Measurements from ENCODE around the gene ASCL2. TPM values are rescaled to one million over a fixed set of nuclear protein-coding genes. Genes with fewer than 3 reads are reported as not detected.

Gene ASCL2
- total and polyA plus RNA-seq, 4 donors: 0.20 to 0.90 (median 0.45) TPM

GRCh38 chr11:2309251-2310072 lies 39.1 kb upstream of the ASCL2 start:
- H3K36me3 ChIP-seq (ENCODE audit: control insufficient read depth, insufficient read depth, low read length): peaks cover 5% of the 10 kb centered on the region
- DNase-seq (ENCODE audit: low read depth in 4 of 6, low spot score in 6 of 6): no peak
- H3K4me3 ChIP-seq (ENCODE audit: low read depth, low read length): no peak overlapping the region
- no peaks in the 10 kb centered on the region for H3K27me3 ChIP-seq (ENCODE audit: control insufficient read depth, insufficient read depth, low read length)
- no peak overlapping the region for H3K27ac ChIP-seq (ENCODE audit: low read depth, low read length)
- peaks cover 73% of the 10 kb centered on the region for H3K4me1 ChIP-seq (ENCODE audit: control insufficient read depth, insufficient read depth, low read length)
- H3K9me3 ChIP-seq (ENCODE audit: control insufficient read depth, insufficient read depth, low read length): no peaks in the 10 kb centered on the region
- 78% methylated on average over 12 of the region's 19 CpGs for WGBS (ENCODE audit: insufficient coverage)

DNA sequence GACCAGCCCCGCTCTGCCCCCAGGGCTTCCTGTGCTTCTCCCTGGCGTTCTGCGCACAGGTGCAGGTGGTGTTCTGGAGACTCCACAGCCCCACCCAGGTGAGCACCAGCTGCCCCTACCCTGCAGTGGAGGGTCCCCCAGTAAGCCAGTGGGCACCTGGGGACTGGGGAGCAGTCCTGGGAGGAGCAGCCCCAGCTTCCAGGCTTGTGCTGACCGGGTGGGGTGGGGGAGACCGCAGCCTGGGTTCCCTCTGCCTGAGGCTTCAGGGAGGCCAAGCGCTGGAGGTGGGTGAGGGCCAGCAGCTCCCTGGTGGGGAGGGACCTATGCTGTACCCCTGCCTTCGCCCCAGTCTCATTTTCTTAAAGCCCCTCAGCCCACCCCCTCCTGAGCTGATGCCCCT lies 38.3 kb upstream of the ASCL2 start:
- Histone ChIP-seq H3K4me1 (ENCODE audit: control insufficient read depth, insufficient read depth, low read length) (peaks cover 72% of the 10 kb centered on the region), H3K36me3 (ENCODE audit: control insufficient read depth, insufficient read depth, low read length) (peaks cover 5% of the 10 kb centered on the region)
- WGBS (ENCODE audit: insufficient coverage): 88% methylated on average over 4 of the region's 7 CpGs

DNA sequence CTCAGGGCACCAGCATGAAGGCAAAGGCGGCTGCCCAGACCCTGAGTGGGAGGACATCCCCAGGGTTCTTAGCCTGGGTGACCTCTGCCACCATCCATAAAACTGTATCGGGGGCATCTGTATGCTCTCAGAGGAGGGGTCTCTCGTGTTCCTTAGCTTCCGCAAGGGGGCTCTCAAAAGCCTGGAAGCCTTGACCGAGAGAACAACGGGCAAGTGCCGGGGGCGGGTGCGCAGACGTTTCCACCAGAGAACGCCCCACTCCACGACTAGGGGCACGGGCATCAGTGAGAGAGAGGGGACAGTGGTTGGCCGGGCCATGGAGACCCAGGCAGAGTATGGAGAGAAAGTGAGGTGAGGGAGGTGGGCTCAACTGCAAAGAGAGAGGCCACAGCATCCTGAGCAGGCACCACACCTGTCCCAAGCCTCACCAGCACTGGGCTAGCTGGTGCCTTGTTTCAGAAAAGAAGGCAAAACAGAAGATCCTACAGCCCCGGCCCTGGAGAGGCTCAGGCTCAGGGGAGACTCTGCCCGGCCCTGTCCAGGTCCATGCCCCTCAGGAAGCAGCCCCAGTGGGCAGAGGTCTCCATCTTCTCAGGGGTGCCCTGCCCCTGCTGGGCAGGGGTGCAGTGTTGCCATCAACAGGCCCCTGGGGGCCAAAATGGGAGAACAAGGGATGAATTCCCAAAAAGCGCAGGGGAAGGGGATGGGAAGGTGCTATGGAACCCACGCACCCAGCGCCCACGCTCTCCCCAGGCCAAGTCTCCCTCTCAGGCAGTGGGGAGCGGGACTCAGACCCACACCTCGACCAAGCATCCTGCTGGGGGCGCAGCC lies 37.3 kb upstream of the ASCL2 start:
- Histone ChIP-seq H3K9me3 (ENCODE audit: control insufficient read depth, insufficient read depth, low read length) (no peaks in the 10 kb centered on the region), H3K4me3 (ENCODE audit: low read depth, low read length) (no peak overlapping the region), H3K27ac (ENCODE audit: low read depth, low read length) (peak overlapping the region; percentile 79), H3K4me1 (ENCODE audit: control insufficient read depth, insufficient read depth, low read length) (peaks cover 72% of the 10 kb centered on the region), H3K27me3 (ENCODE audit: control insufficient read depth, insufficient read depth, low read length) (no peaks in the 10 kb centered on the region), H3K36me3 (ENCODE audit: control insufficient read depth, insufficient read depth, low read length) (peaks cover 5% of the 10 kb centered on the region)
- 91% methylated on average over 21 of the region's 23 CpGs for WGBS (ENCODE audit: insufficient coverage)
- DNase-seq (ENCODE audit: low read depth in 4 of 6, low spot score in 6 of 6): no peak

More for the DNA sequence above, 38.3 kb upstream of the ASCL2 start:
- Histone ChIP-seq H3K9me3 (ENCODE audit: control insufficient read depth, insufficient read depth, low read length) (no peaks in the 10 kb centered on the region), H3K4me3 (ENCODE audit: low read depth, low read length) (no peak overlapping the region), H3K27ac (ENCODE audit: low read depth, low read length) (no peak overlapping the region), H3K27me3 (ENCODE audit: control insufficient read depth, insufficient read depth, low read length) (no peaks in the 10 kb centered on the region)
- DNase-seq (ENCODE audit: low read depth in 4 of 6, low spot score in 6 of 6): no peak

- Histone ChIP-seq H3K36me3 (ENCODE audit: control insufficient read depth, insufficient read depth, low read length) (peaks cover 2% of the 10 kb centered on the region), H3K4me3 (ENCODE audit: low read depth, low read length) (no peak overlapping the region), H3K27ac (ENCODE audit: low read depth, low read length) (peak overlapping the region; percentile 79), H3K27me3 (ENCODE audit: control insufficient read depth, insufficient read depth, low read length) (no peaks in the 10 kb centered on the region), H3K9me3 (ENCODE audit: control insufficient read depth, insufficient read depth, low read length) (no peaks in the 10 kb centered on the region), H3K4me1 (ENCODE audit: control insufficient read depth, insufficient read depth, low read length) (peaks cover 71% of the 10 kb centered on the region)
- WGBS (ENCODE audit: insufficient coverage): 60% methylated on average over 14 of the region's 14 CpGs
- DNase-seq (ENCODE audit: low read depth in 4 of 6, low spot score in 6 of 6): peak in 2 of 6 donors; percentile 11 to 55
Measured at GRCh38 chr11:2306877-2307500, 36.6 kb upstream of the ASCL2 start.

DNA sequence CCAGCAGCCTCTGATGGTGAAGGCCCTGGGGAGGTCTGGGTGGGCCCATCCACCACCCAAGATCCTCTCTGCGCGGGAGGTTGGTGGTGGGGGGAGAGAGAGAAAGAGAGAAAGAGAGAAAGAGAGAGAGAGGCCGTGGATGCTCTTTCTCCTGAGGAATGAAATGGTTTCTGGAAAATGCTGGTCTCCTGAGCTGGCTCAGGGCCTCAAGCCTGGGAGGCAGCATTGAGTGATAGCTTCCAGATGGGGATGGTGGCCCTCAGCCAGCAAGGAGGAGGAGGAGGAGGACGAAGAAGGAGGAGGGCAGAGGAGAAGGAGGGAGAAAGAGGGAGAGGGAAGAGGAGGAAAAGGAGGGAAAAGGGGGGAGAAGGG lies 36.0 kb upstream of the ASCL2 start:
- peak overlapping the region; percentile 5 for H3K4me3 ChIP-seq (ENCODE audit: low read depth, low read length)
- peaks cover 2% of the 10 kb centered on the region for H3K36me3 ChIP-seq (ENCODE audit: control insufficient read depth, insufficient read depth, low read length)
- H3K4me1 ChIP-seq (ENCODE audit: control insufficient read depth, insufficient read depth, low read length): peaks cover 65% of the 10 kb centered on the region
- WGBS (ENCODE audit: insufficient coverage): 3% methylated on average over 2 of the region's 4 CpGs
- no peaks in the 10 kb centered on the region for H3K9me3 ChIP-seq (ENCODE audit: control insufficient read depth, insufficient read depth, low read length)
- H3K27ac ChIP-seq (ENCODE audit: low read depth, low read length): peak overlapping the region; percentile 97
- peak in 5 of 6 donors; percentile 26 to 91 (median 63) for DNase-seq (ENCODE audit: low read depth in 4 of 6, low spot score in 6 of 6)
- no peaks in the 10 kb centered on the region for H3K27me3 ChIP-seq (ENCODE audit: control insufficient read depth, insufficient read depth, low read length)

DNA sequence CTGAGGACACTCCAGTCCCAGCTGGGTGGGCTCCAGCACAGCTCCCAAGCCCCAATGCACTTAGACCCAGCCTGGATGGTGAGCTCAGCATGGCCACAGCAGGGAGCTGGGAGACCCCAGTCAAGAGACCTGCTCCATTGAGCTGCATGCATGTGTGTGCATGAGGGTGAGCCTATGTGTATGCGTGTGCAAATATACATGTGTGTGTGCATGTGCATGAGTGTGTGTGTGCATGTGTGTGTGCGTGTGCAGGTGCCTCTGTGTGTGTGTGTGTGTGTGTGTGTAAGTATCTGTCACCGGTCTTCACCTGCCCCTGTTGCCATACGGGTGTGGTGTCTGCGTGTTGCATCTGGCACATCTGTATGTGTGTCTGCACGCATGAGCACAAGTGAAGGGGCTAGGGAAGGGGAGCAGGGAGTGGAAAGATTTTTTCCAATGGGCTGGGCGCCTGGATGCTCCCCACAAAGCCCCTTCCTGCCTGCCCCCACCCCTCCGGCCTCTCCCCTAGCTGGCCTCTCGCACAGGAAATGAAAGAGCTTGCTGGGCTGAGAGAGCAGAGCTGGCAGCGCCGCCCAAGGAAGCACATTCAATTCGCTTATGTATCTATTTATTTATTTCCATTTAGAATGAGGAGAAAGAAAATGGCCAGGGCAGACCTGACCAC lies 35.5 kb upstream of the ASCL2 start:
- peak in 4 of 6 donors; percentile 23 to 73 (median 46) for DNase-seq (ENCODE audit: low read depth in 4 of 6, low spot score in 6 of 6)
- H3K4me1 ChIP-seq (ENCODE audit: control insufficient read depth, insufficient read depth, low read length): peaks cover 60% of the 10 kb centered on the region

GRCh38 chr11:2305140-2305778 lies 34.9 kb upstream of the ASCL2 start:
- peaks cover 61% of the 10 kb centered on the region for H3K4me1 ChIP-seq (ENCODE audit: control insufficient read depth, insufficient read depth, low read length)
- H3K27me3 ChIP-seq (ENCODE audit: control insufficient read depth, insufficient read depth, low read length): no peaks in the 10 kb centered on the region
- H3K9me3 ChIP-seq (ENCODE audit: control insufficient read depth, insufficient read depth, low read length): no peaks in the 10 kb centered on the region
- no peak overlapping the region for H3K4me3 ChIP-seq (ENCODE audit: low read depth, low read length)
- DNase-seq (ENCODE audit: low read depth in 4 of 6, low spot score in 6 of 6): peak in 5 of 6 donors; percentile 13 to 80 (median 36)
- 40% methylated on average over 8 of the region's 10 CpGs for whole genome bisulfite sequencing (ENCODE audit: insufficient coverage)
- H3K36me3 ChIP-seq (ENCODE audit: control insufficient read depth, insufficient read depth, low read length): peaks cover 2% of the 10 kb centered on the region
- H3K27ac ChIP-seq (ENCODE audit: low read depth, low read length): peak overlapping the region; percentile 97

More for the DNA sequence above, 35.5 kb upstream of the ASCL2 start:
- H3K4me3 ChIP-seq (ENCODE audit: low read depth, low read length): peak overlapping the region; percentile 5
- H3K9me3 ChIP-seq (ENCODE audit: control insufficient read depth, insufficient read depth, low read length): no peaks in the 10 kb centered on the region
- WGBS (ENCODE audit: insufficient coverage): 77% methylated on average over 4 of the region's 12 CpGs
- peak overlapping the region; percentile 97 for H3K27ac ChIP-seq (ENCODE audit: low read depth, low read length)
- H3K36me3 ChIP-seq (ENCODE audit: control insufficient read depth, insufficient read depth, low read length): peaks cover 2% of the 10 kb centered on the region
- H3K27me3 ChIP-seq (ENCODE audit: control insufficient read depth, insufficient read depth, low read length): no peaks in the 10 kb centered on the region

DNA sequence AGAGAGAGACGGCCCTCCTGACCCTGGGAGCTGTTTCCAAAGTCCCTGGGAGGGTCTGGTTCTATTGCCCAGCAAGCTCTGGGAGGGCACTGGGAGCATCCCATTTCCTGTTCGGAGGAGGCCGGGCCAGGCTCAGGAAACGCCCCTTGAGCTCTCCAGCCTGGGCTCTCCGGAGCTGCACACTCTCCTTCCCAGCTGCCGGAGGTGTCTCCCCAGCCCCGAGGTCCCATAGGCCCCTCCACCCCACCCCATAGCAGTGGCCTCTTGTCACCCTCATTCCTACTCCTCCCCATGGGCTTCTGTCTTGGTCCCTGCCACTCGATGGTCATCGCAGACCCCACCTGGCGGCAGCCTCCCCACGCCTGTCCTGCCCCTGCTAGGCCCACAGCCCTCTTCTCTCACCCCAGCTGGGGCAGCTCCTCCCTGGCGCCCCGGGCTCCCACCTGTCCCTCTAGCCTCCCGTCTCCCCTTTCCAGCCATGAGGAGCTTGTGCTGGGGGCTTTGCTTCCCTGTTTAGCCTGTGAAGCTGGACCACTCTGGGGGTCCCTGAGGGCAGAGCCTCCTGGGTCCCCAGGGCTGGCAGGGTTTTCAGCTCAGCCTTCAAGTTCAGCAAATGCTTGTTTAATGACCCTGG lies 34.2 kb upstream of the ASCL2 start:
- H3K36me3 ChIP-seq (ENCODE audit: control insufficient read depth, insufficient read depth, low read length): peaks cover 2% of the 10 kb centered on the region
- no peaks in the 10 kb centered on the region for H3K27me3 ChIP-seq (ENCODE audit: control insufficient read depth, insufficient read depth, low read length)
- 90% methylated on average over 9 of the region's 14 CpGs for WGBS (ENCODE audit: insufficient coverage)
- H3K9me3 ChIP-seq (ENCODE audit: control insufficient read depth, insufficient read depth, low read length): no peaks in the 10 kb centered on the region
- H3K4me1 ChIP-seq (ENCODE audit: control insufficient read depth, insufficient read depth, low read length): peaks cover 61% of the 10 kb centered on the region
- no peak overlapping the region for H3K4me3 ChIP-seq (ENCODE audit: low read depth, low read length)
- peak overlapping the region; percentile 97 for H3K27ac ChIP-seq (ENCODE audit: low read depth, low read length)
- DNase-seq (ENCODE audit: low read depth in 4 of 6, low spot score in 6 of 6): no peak

Data from spinal cord (tissue), 10 donors.